Neural cell (in vitro differentiated cells): ENCODE data around the gene GNB1. TPM values are rescaled to one million over a fixed set of nuclear protein-coding genes. Genes with fewer than 3 reads are reported as not detected.

Experiments
- H2AFZ ChIP-seq: fragments of 200-600, 300-800 bp; sonication (generic), shearing (Covaris generic); 2 replicates; pipeline ENCODE4 v1.6.0; 2014; ENCODE audit warnings: low read depth, mild to moderate bottlenecking, antibody characterized with exemption, low read length, moderate library complexity
- H3F3A ChIP-seq: fragments of 200-600 bp; shearing (Covaris generic); 2 replicates; pipeline ENCODE4 v1.6.1; 2016; ENCODE audit warnings: mild to moderate bottlenecking, moderate library complexity, mixed read lengths, antibody characterized with exemption, low read length; ENCODE audit not compliant: insufficient read depth, poor library complexity, severe bottlenecking
- H3K27ac ChIP-seq: fragments of 200-600, 300-800 bp; sonication (generic), shearing (Covaris generic); 2 replicates; pipeline ENCODE4 v1.5.1; 2014; ENCODE audit warnings: mild to moderate bottlenecking, low read length, moderate library complexity
- H3K27me3 ChIP-seq: fragments of 300-800, 200-600 bp; sonication (generic), shearing (Covaris generic); 2 replicates; pipeline ENCODE4 v1.6.0; 2014; ENCODE audit warnings: mild to moderate bottlenecking, low read depth, low read length, moderate library complexity; ENCODE audit not compliant: insufficient read depth
- H3K36me3 ChIP-seq: fragments of 300-800, 200-600 bp; sonication (generic), shearing (Covaris generic); 2 replicates; pipeline ENCODE4 v1.5.1; 2014; ENCODE audit warnings: mild to moderate bottlenecking, antibody characterized with exemption, low read length, moderate library complexity; ENCODE audit not compliant: insufficient read depth
- H3K4me2 ChIP-seq: fragments of 300-800, 200-600 bp; sonication (generic), shearing (Covaris generic); 2 replicates; pipeline ENCODE4 v1.6.0; 2014; ENCODE audit warnings: mild to moderate bottlenecking, low read length
- H3K4me3 ChIP-seq: fragments of 300-800, 200-600 bp; sonication (generic), shearing (Covaris generic); 2 replicates; pipeline ENCODE4 v1.5.1; 2014; ENCODE audit warnings: mild to moderate bottlenecking, low read length, moderate library complexity
- H3K79me2 ChIP-seq: fragments of 200-600 bp; shearing (Covaris generic); replicated peaks from 2 replicates; pipeline ENCODE4 v1.6.0; 2014; ENCODE audit warnings: mild to moderate bottlenecking, low read length, moderate library complexity; ENCODE audit not compliant: insufficient read depth
- H3K9ac ChIP-seq: fragments of 300-800, 200-600 bp; sonication (generic), shearing (Covaris generic); 2 replicates; pipeline ENCODE4 v1.6.1; 2016; ENCODE audit warnings: mild to moderate bottlenecking, low read length, mixed read lengths
- H3K9me2 ChIP-seq: fragments of 200-600 bp; shearing (Covaris generic); 2 replicates; pipeline ENCODE4 v1.6.1; 2016; ENCODE audit warnings: mild to moderate bottlenecking, low read length, mixed read lengths; ENCODE audit not compliant: insufficient read depth
- H3K9me3 ChIP-seq: fragments of 200-600, 300-800 bp; sonication (generic), shearing (Covaris generic); 2 replicates; pipeline ENCODE4 v1.6.1; 2016; ENCODE audit warnings: mild to moderate bottlenecking, mixed run types, low read length, moderate library complexity, mixed read lengths
- H4K20me1 ChIP-seq: fragments of 200-600 bp; shearing (Covaris generic); 2 replicates; pipeline ENCODE4 v1.6.1; 2016; ENCODE audit warnings: mild to moderate bottlenecking, mixed run types; ENCODE audit not compliant: insufficient read depth
- CTCF ChIP-seq: fragments of 450-650 bp; IDR thresholded peaks from 2 replicates; pipeline ENCODE4 v1.5.1; 2014; ENCODE audit warnings: antibody characterized with exemption, mild to moderate bottlenecking, moderate library complexity; ENCODE audit not compliant: poor library complexity, severe bottlenecking
- EP300 ChIP-seq: fragments of 450-650 bp; conservative IDR thresholded peaks from 2 replicates; pipeline ENCODE4 v1.6.1; 2014; ENCODE audit warnings: antibody characterized with exemption, mild to moderate bottlenecking, moderate library complexity; ENCODE audit not compliant: poor library complexity, severe bottlenecking
- EZH2 ChIP-seq: fragments of 200-600, 300-800 bp; shearing (Covaris generic), sonication (generic); IDR thresholded peaks from 2 replicates; pipeline ENCODE4 v1.6.1; 2014; ENCODE audit warnings: antibody characterized with exemption, low read length, borderline replicate concordance, mild to moderate bottlenecking; ENCODE audit not compliant: insufficient read depth, poor library complexity, severe bottlenecking
- MXI1 ChIP-seq: fragments of 450-650 bp; conservative IDR thresholded peaks from 2 replicates; pipeline ENCODE4 v1.6.1; 2014; ENCODE audit warnings: antibody characterized with exemption, mild to moderate bottlenecking; ENCODE audit not compliant: poor library complexity, severe bottlenecking
- POLR2AphosphoS5 ChIP-seq: IDR thresholded peaks from 2 replicates; pipeline ENCODE4 v1.6.1; 2012
- RAD21 ChIP-seq: fragments of 450-650 bp; conservative IDR thresholded peaks from 2 replicates; pipeline ENCODE4 v1.6.1; 2014; ENCODE audit warnings: antibody characterized with exemption, mild to moderate bottlenecking, moderate library complexity
- REST ChIP-seq: IDR thresholded peaks from 2 replicates; pipeline ENCODE4 v1.6.1; 2012; ENCODE audit warnings: borderline replicate concordance
- SMC3 ChIP-seq: fragments of 450-650 bp; conservative IDR thresholded peaks from 2 replicates; pipeline ENCODE4 v1.6.1; 2014; ENCODE audit warnings: antibody characterized with exemption, mild to moderate bottlenecking, moderate library complexity; ENCODE audit not compliant: poor library complexity
- TAF1 ChIP-seq: IDR thresholded peaks from 2 replicates; pipeline ENCODE4 v1.6.1; 2012; ENCODE audit warnings: low read depth
- polyA plus RNA-seq: library from polyadenylated mRNA; depleted of rRNA; stranded (reverse); fragments of >200 nt; gene quantifications from 2 replicates; pipeline ENCODE4 v1.2.3, GENCODE V29; 2014

Gene GNB1
- polyA plus RNA-seq, 1 donor from 2014 or later, result 325 TPM

- Histone ChIP-seq H3K9me3 (no peaks in the 10 kb centered on the region), H3K9me2 (no peaks in the 10 kb centered on the region), H3K4me3 (no peak overlapping the region), H2AFZ (no peak overlapping the region), H3K4me2 (no peak overlapping the region), H3F3A (no peaks in the 10 kb centered on the region), H3K9ac (no peak overlapping the region), H3K27me3 (no peaks in the 10 kb centered on the region), H3K79me2 (no peaks in the 10 kb centered on the region), H3K36me3 (no peaks in the 10 kb centered on the region), H3K27ac (no peak overlapping the region), H4K20me1 (no peaks in the 10 kb centered on the region)
- no peak for TF ChIP-seq EZH2
These were observed 131.2 kb downstream of the GNB1 start for GRCh38 chr1:1759456-1760344.

- no peak for TF ChIP-seq MXI1
- no peak for TF ChIP-seq EP300
- no peak for TF ChIP-seq RAD21
- TF ChIP-seq CTCF, result no peak
- TF ChIP-seq SMC3, result no peak
- no peak for TF ChIP-seq POLR2AphosphoS5
- TF ChIP-seq EZH2, result no peak
- no peak for TF ChIP-seq TAF1
- no peak for TF ChIP-seq REST
- H3K4me2 ChIP-seq, result no peak overlapping the region
- H3K4me3 ChIP-seq, result no peak overlapping the region
- H3K9me3 ChIP-seq, result no peaks in the 10 kb centered on the region
- H3K9me2 ChIP-seq, result no peaks in the 10 kb centered on the region
- no peak overlapping the region for H3K27ac ChIP-seq
- no peaks in the 10 kb centered on the region for H3F3A ChIP-seq
- H3K79me2 ChIP-seq, result no peaks in the 10 kb centered on the region
- H3K9ac ChIP-seq, result no peak overlapping the region
- H3K36me3 ChIP-seq, result no peaks in the 10 kb centered on the region
- H3K27me3 ChIP-seq, result no peaks in the 10 kb centered on the region
- no peak overlapping the region for H2AFZ ChIP-seq
- H4K20me1 ChIP-seq, result no peaks in the 10 kb centered on the region
These were observed 132.0 kb downstream of the GNB1 start for GRCh38 chr1:1758692-1759455.
